HUES48 (cell line): Measurements from ENCODE around the gene MYL12A.

ENCODE experiments used
- H3K27ac ChIP-seq: one replicate; pipeline ENCODE4 v1.7.0; 2013; ENCODE audit warnings: low read depth, low read length, inconsistent platforms
- H3K27me3 ChIP-seq: 2 replicates; pipeline ENCODE4 v1.6.1; 2013; ENCODE audit warnings: mild to moderate bottlenecking, low read length; ENCODE audit not compliant: control insufficient read depth, insufficient read depth
- H3K36me3 ChIP-seq: 2 replicates; pipeline ENCODE4 v1.6.1; 2013; ENCODE audit warnings: low read length; ENCODE audit not compliant: control insufficient read depth, insufficient read depth
- H3K4me1 ChIP-seq: 2 replicates; pipeline ENCODE4 v1.6.1; 2013; ENCODE audit warnings: mild to moderate bottlenecking, low read length; ENCODE audit not compliant: control insufficient read depth, insufficient read depth
- H3K4me3 ChIP-seq: 2 replicates; pipeline ENCODE4 v1.5.1; 2013; ENCODE audit warnings: mild to moderate bottlenecking, low read depth, low read length
- H3K9ac ChIP-seq: 2 replicates; pipeline ENCODE4 v1.6.1; 2013; ENCODE audit warnings: mild to moderate bottlenecking, low read depth, low read length, moderate library complexity
- H3K9me3 ChIP-seq: 2 replicates; pipeline ENCODE4 v1.6.1; 2013; ENCODE audit warnings: low read length; ENCODE audit not compliant: control insufficient read depth, insufficient read depth

The MYL12A gene

DNA sequence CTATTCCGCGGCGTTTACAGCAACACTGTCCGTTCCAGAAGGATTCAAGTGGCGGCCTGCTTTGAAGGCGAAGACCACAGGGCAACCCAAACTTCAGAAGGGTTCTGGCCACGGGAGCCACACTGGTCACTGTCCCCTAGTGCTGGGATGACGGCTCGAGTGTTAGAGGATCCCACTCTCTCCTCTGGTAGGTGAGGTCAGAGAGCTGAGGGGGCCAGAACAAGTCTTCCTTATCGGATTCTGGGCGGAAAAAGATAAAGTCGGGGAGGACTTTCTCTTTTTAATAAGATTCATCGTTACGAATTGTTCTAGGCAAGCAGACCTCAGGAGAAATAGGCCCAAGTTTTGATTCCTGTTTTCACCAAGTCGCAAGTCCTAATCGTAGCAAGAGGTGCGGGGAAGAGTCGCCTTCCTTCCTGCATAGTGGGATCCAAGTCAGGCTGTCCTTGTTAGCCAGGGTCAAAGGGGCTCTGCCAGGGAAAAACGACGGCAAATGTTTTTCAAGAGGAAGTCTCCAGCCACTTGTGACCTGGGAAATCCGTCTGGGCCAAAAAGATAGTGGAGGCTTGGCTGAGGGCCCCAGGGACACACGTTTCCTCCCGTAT, 864 bp upstream of the MYL12A start:
- peak overlapping the region; percentile 65 for H3K4me3 ChIP-seq
- peaks cover 17% of the 10 kb centered on the region for H3K4me1 ChIP-seq
- no peaks in the 10 kb centered on the region for H3K27me3 ChIP-seq
- peaks cover 5% of the 10 kb centered on the region for H3K9me3 ChIP-seq
- peak overlapping the region; percentile 97 for H3K27ac ChIP-seq
- H3K9ac ChIP-seq = peak overlapping the region; percentile 57
- peaks cover 17% of the 10 kb centered on the region for H3K36me3 ChIP-seq

DNA sequence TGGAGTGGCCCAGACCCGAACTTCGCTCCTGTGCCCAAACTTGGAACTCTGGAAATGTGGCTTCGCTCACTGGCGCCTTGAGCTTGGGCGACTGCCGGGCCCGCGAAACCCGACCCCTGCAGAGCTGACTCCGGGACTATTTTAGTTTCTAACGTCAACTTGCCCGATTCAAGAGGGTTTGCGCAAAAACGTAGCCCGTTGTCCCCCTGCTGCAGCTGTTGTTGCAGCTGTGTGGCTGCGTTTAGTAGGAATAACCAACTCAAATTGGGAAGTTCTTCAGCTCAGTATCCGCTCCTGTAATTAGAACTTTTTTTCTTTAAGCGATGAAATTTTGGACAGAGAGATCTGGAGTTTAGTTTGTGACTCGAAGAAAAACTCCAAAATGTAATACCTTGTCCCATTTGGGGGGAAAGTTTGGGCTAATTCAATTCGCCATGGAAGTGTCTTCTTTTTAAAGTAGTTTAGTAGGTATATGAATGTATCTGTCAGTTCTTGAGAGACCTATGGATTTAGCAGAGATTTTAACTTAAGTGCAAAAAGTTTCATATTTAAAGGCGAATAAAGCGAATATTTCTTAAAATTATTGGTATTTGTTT, 559 bp downstream of the MYL12A start:
- Histone ChIP-seq H3K9ac (peak overlapping the region; percentile 99), H3K27me3 (no peaks in the 10 kb centered on the region), H3K4me1 (peaks cover 17% of the 10 kb centered on the region), H3K9me3 (no peaks in the 10 kb centered on the region), H3K4me3 (peak overlapping the region; percentile 91), H3K27ac (peak overlapping the region; percentile 97), H3K36me3 (peaks cover 24% of the 10 kb centered on the region)

DNA sequence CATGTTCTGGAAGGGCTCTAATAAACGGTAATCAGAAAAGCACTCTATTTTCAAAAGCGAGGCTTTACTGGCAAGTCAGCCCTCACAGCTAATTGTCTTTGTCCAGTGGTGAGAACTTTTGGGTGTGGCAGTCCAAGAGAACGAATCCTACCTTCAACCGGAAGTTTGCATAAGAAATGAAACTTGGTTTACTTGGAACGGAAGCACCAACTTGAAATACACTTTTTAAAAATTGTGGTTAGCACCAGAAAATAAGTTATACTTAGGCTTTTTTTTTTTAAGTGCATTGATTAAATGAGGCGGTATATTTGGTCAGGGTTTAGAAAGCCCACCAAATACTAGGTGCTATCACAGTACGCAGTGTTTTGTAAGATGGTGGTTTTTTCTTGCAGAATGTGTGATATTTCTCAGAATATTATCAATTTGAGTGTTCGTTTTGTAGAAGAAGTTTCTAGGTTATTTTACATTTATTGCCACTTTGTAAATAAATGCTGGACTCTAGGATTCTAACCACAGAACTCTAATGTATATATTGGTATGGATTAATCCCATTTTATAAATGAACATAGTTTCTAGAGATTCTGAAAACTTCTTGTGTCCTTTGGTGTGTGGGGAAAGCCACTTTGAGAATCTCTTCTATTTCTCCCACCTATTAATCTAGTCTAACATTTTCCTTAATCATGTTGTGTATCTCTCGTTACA, 1.2 kb downstream of the MYL12A start:
- Histone ChIP-seq H3K27me3 (no peaks in the 10 kb centered on the region), H3K4me3 (peak overlapping the region; percentile 91), H3K9me3 (no peaks in the 10 kb centered on the region), H3K9ac (peak overlapping the region; percentile 99), H3K27ac (peak overlapping the region; percentile 97), H3K36me3 (peaks cover 31% of the 10 kb centered on the region), H3K4me1 (peaks cover 17% of the 10 kb centered on the region)

DNA sequence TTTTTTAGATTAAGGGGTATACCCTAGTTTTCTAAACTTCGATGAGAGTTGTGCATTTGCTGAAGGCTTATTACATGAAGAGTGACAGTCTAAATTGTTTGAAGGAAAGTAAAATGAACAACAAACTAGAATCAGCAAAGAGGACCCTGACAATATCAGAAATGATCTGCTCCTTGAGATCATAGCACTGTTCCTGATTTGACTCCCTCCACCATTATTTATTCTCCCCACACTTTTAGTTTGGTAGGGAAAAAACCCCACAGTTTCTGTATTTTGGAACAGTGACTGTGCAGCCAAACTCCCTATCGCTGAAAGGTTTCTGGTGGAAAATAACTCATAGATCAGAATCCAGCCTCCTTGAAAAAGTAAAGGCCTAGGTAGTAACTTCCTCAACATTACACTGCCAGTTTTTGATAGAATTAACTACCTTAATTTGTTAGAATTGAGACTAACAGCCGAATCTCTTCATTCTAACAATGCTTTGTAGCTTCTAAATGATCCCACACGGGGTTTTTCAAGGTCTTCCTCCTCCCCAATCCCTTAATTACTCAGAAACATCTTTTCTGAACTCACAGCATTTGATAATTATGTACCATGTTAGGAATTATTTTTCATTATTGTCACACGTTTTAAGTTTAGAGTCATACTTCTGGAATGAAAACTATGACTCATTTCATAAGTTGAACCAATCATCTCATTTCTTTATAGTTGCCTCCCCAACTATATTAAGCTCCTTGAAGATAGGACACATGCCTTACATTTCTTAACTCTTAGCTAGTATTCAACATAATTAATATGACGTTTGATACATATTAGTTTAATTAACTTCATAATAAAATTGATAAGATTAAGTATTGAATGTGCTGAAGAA, 2.9 kb downstream of the MYL12A start:
- H3K27me3 ChIP-seq = no peaks in the 10 kb centered on the region
- H3K4me3 ChIP-seq = peak overlapping the region; percentile 17; the same call in 1 of the 2 replicates
- H3K36me3 ChIP-seq = peaks cover 48% of the 10 kb centered on the region
- H3K9ac ChIP-seq = no peak overlapping the region; the same call in 1 of the 2 replicates
- no peaks in the 10 kb centered on the region for H3K9me3 ChIP-seq
- H3K27ac ChIP-seq = no peak overlapping the region
- peaks cover 16% of the 10 kb centered on the region for H3K4me1 ChIP-seq

DNA sequence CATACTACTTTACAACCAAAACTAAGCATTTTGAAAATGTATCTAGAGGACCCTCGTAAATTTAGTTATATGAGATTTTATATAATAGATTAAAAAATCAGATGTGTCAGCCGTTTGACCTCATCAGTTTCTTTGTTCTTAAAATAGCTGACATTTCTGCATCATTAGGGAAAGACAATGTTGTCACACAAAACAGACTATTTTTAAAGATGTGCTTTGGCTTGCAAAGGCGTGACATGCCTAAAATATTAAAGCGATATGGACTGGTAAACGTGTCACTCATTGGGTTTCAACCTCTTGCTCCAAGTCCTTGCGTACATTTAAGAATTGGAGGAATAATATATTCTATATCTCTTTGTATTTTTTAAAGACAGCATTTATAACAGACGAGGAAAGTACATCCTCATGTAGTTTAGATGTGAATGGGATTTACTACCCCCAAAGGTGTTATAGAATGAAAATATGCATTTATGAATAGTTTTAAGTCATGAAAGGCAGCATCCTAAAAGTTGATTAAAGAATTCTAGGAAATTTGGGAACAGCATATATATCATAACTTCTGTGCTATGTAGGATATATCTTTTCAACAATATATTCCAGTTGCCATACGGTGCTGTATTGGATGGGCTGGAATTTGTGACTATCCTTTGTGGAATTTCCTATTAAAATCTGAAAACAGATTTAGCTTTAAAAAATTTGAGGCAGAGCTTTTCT, 3.8 kb downstream of the MYL12A start:
- H3K27me3 ChIP-seq = no peaks in the 10 kb centered on the region
- no peak overlapping the region for H3K27ac ChIP-seq
- no peaks in the 10 kb centered on the region for H3K9me3 ChIP-seq
- H3K36me3 ChIP-seq = peaks cover 57% of the 10 kb centered on the region
- H3K4me1 ChIP-seq = peaks cover 14% of the 10 kb centered on the region
- H3K9ac ChIP-seq = no peak overlapping the region
- H3K4me3 ChIP-seq = no peak overlapping the region

DNA sequence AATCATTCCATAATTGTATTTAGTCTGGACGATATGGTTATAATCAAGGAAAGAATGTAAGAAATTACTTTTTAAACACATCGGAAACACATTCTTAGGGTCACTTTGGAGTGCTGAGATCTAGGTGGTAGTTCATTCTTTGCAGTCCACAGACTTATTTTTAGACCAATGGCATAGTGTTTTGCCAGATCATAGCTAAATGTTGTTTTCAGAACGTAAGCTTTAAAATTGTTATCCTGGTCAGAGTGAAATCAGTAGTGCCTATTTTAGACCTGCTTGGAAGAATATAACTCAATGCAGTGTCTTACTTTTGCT, 4.3 kb downstream of the MYL12A start:
- H3K4me1 ChIP-seq = peaks cover 16% of the 10 kb centered on the region
- H3K4me3 ChIP-seq = no peak overlapping the region
- no peak overlapping the region for H3K9ac ChIP-seq
- H3K27ac ChIP-seq = no peak overlapping the region
- H3K27me3 ChIP-seq = no peaks in the 10 kb centered on the region
- peaks cover 62% of the 10 kb centered on the region for H3K36me3 ChIP-seq
- H3K9me3 ChIP-seq = no peaks in the 10 kb centered on the region

DNA sequence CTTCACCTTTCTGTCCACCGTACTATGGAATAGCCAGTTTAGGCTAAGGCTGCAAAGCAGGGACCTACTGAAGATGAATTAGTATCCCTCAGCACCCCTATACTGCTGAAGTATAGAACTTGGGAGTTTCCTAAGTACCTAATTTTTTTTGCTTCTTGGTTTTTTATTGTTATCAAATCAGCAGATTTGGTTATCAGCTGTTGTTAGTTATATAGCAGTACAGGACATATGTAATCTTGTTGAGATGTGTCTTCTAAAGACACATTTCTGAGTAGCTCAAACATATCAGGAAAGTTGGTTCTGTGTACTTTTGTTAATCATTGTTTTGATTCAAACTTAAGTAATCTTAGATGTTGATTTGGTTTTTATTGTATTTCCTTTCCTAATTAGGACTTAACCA, 5.2 kb downstream of the MYL12A start:
- Histone ChIP-seq H3K4me1 (peaks cover 25% of the 10 kb centered on the region), H3K27ac (no peak overlapping the region), H3K36me3 (peaks cover 71% of the 10 kb centered on the region), H3K4me3 (no peak overlapping the region), H3K27me3 (no peaks in the 10 kb centered on the region), H3K9ac (no peak overlapping the region), H3K9me3 (no peaks in the 10 kb centered on the region)

DNA sequence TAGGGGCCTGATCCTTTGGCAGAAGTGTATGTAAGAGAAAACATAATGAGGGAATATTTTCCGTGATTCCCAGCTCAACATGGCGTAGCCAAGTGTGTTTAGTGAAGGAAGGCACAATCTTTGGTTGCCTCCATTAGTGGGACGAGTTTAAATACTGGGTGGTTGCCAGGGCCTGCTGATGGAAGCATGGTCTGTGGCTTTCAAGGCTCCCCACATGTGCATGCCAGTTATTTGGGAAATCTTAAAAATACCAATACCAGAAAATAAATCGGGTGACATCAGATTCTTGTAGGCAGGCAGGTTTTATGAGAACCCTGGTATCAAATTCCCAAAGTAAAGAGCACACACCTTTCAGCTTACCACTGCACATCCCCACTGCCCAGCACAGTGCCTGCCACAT, 7.1 kb downstream of the MYL12A start:
- H3K4me3 ChIP-seq = no peak overlapping the region
- H3K4me1 ChIP-seq = peaks cover 26% of the 10 kb centered on the region
- no peak overlapping the region for H3K9ac ChIP-seq
- H3K27me3 ChIP-seq = no peaks in the 10 kb centered on the region
- H3K9me3 ChIP-seq = no peaks in the 10 kb centered on the region
- H3K27ac ChIP-seq = no peak overlapping the region
- peaks cover 83% of the 10 kb centered on the region for H3K36me3 ChIP-seq

DNA sequence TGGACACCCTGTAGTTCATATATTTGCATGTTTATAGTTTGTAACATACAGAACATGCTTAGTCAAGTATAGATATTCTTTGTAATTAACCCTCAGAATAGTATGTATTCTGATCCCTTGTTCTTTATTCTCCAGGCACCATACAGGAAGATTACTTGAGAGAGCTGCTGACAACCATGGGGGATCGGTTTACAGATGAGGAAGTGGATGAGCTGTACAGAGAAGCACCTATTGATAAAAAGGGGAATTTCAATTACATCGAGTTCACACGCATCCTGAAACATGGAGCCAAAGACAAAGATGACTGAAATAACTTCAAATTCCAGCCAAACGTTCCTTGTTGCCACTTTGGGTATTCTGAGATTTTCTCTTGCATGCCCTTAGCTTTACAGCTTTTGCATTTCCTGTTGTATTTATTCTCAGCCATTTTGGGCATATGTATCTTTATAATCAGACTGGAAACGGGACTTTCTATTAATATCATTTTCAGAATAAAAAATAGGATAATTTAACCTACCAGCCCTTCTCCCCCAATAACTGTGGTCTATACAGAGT, 8.1 kb downstream of the MYL12A start:
- Histone ChIP-seq H3K9me3 (no peaks in the 10 kb centered on the region), H3K4me3 (no peak overlapping the region), H3K27ac (peak overlapping the region; percentile 83), H3K4me1 (peaks cover 19% of the 10 kb centered on the region), H3K9ac (no peak overlapping the region), H3K36me3 (peaks cover 74% of the 10 kb centered on the region), H3K27me3 (no peaks in the 10 kb centered on the region)
